Stimulated activated CD8-positive, alpha-beta memory T cell treated with anti-CD3 and anti-CD28 coated beads, Interleukin-4, amount 100 ng/mL, for 4 hours (primary cell): ENCODE data around the gene UBR1.
A peak's percentile ranks its signal among the peaks of the same experiment; 100 is the strongest.
"Not testable (repeated sequence)": the region's sequence is repeated elsewhere in the genome, so short reads cannot be mapped to it uniquely, and the experiment has no call there.

Source experiments
- DNase-seq, 2 donors: peaks; one replicate each; pipeline ENCODE4 v3.0.0-alpha.2; 2020; ENCODE audit warnings: low read depth in 2 of 2, low spot score in 1 of 2

Gene UBR1

DNA sequence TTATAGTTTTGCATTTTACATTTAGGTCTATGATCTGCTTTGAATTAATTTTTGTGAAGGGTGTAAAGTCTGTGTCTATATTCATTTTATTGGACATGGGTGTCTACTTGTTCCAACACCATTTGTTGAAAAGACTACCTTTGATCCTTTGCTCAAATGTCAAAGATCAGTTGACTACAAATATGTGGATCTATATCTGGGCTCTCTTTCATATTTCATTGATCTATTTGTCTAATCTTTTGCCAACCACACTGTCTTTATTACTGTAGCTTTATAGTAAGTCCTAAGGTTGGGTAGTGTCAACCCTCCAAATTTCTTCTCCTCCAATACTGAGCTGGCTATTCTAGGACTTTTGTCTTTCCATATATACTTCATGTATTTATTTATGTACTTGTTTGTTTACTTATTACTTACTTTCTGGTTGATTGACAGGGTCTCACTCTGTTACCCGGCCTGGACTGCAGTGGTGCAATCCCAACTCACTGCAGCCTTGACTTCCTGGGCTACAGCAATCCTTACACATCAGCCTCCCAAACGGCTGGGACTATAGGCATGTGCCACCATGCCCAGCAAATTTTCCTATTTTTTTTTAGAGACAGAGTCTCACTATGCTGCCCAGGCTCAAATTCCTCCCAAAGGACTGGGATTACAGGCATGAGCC, 131.5 kb downstream of the UBR1 start:
- DNase-seq = no peak

DNA sequence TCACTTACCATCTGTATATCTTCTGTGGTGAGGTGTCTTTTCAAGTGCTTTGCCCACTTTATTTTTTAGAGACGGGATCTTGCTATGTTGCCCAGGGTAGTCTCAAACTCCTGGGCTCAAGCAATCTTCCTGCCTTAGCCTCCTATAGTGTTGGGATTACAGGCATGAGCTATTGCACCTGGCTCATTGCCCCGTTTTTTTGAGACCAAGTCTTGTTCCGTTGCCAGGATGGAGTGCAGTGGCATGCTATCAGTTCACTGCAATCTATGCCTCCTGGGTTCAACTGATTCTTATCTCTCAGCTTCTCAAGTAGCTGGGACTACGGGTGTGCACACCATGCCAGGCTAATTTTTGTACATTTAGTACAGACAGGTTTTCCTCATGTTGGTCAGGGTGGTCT, 132.7 kb downstream of the UBR1 start:
- DNase-seq = no peak

DNA sequence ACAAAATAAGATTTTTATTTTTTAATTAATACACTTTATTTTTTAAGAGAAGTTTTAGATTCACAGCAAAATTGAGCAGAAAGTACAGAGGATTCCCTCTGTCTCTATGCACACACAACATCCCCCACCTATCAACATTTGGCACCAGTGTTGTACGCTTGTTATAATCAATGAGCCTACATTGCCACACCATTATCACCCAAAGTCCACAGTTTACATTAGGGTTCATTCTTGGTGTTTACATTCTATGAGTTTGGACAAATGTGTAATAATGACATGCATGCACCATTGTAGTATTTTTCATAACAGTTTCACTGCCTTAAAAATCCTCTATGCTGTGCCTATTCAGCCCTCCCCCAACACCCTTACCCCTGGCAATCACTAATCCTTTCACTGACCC, 134.0 kb downstream of the UBR1 start:
- no peak for DNase-seq

DNA sequence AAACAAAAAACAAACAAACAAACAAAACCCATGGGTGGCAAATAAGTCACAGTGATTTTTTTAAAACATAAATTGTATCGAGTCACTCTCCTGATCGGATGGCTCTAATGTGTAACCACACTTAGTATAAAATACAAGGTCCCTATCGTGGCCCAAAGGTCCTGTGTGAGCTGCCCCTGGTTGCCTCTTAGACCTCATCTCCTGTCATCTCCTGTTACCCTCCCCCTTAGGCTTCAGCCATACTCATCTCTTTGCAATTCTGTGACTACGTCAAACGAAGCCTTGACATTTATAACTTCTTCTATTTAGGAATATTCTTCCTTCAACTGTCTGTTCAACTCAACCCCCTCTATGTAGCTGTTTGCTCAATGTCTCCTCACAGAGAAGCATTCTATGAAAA, 141.4 kb downstream of the UBR1 start:
- no peak for DNase-seq

DNA sequence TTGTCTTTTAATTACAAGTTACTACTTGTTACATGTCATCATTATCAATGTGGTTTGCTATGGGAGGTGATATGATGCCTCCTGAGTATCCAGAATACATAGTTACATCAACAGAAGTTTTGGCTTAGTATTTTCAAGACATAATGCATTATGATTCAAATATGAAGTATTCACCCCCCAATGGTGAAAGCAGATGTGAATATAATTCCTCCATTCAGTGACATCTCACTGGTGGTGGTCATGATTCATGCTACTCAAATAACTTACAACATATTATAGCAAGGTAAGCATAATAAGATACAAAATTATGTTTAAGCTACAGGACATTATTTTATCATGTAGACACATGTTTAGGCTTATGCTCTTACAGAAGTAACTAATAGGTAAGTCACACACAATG, 150.3 kb downstream of the UBR1 start:
- no peak for DNase-seq

DNA sequence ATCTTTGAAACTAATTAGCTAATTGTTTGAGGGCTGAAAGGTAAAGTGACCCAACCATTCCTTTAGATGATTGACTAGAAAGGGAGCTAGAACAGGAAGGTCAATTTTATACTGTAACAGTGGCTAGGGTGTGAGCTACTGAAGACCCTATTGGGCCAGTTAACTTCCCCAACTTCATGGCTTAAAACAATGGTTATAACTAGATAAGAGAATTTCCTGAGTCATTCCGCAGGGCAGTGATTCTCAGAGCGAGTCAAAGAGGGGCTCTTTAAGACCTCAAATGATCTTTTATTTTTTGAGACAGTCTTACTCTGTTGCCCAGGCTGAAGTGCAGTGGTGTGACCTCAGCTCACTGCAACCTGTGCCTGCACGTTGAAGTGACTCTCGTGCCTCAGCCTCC, 151.5 kb downstream of the UBR1 start:
- no peak for DNase-seq

DNA sequence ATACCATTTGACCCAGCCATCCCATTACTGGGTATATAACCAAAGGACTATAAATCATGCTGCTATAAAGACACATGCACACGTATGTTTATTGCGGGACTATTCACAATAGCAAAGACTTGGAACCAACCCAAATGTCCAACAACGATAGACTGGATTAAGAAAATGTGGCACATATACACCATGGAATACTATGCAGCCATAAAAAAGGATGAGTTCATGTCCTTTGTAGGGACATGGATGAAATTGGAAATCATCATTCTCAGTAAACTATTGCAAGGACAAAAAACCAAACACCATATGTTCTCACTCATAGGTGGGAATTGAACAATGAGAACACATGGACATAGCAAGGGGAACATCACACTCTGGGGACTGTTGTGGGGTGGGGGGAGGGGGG, 156.9 kb downstream of the UBR1 start:
- DNase-seq = not testable (repeated sequence)

DNA sequence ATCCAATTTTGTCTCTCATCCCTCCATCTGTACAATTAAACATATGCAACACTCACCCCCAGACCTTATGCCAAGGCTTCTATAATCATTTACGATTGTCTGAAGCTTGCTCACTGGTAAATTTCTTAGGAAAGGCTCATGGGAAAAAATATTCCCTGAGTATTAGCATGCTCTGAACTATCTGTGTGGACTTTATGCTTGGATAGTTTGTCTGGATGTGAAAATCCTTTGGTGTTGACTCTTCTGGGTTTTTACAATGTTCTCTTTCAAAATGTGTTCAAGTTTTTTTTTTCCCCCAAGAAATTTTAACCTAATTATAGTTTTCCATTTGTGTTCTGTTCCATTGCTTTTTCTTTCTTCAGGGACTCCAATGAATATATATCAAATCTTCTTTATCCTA, 165.3 kb downstream of the UBR1 start:
- DNase-seq = no peak

DNA sequence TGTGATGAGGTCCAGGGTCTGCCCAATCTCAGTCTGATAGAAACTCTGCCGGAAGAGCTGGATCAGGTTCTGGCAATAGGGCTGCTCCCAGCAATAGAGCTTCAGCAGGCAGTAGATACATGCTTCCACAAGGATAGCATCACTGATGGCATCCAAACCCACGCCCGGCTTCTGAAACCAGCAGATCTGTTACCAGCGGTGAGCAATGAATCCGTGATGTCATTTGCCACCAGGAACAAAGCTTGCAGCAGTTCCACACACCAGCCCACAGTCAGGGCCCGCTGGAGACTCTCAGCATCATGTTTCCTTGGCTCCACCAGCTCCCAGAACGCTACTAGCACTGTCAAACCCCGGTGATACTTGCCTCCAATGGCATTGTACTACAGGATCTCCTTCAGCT, 166.0 kb downstream of the UBR1 start:
- DNase-seq = no peak

DNA sequence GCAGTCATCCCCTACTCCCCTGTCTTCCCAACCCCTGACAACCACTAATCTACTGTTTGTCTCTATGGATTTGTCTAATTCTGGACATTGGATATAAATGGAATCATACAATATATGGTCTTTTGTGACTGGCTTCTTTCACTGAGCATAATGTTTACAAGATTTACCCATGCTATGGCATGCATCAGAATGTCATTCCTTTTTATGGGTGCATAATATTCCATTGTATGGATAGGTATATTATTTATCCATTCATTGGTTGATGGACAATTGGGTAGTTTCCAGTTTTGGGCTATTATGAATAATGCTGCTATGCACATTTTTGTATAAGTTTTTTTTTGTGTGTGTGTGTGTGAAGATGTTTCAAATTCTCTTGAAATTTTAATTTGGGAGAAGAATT, 168.7 kb downstream of the UBR1 start:
- DNase-seq = no peak

DNA sequence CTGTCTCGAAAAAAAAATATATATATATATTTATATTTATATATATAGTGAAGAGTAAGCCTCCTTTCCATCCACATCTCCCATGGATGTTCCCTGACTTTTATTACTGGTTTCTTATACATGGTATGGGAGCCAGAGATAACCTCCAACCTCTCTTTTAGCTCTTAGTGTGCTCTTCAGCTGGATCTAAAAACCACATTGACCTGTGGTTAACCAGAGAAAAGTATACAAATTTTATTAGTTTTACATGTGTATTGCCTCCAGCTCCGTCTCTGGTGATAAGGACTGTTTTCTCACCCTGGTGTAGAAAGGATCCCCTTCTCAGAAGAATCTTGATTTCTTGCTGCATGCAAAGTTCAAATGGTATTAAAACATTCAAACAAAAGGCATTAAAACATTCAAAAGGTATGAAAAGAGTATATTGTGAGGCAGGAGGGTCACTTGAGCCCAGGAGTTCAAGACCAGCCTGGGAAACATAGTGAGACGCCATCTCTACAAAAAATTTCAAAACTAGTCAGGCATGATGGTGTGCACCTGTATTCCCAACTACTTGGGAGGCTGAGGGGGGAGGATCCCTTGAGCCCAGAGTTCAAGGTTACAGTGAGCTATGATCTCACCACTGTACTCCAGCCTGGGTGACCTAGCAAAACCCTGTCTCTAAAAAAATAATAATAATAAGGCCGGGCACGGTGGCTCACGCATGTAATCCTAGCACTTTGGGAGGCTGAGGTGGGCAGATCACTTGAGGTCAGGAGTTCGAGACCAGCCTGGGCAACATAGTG, 171.8 kb downstream of the UBR1 start:
- no peak for DNase-seq

DNA sequence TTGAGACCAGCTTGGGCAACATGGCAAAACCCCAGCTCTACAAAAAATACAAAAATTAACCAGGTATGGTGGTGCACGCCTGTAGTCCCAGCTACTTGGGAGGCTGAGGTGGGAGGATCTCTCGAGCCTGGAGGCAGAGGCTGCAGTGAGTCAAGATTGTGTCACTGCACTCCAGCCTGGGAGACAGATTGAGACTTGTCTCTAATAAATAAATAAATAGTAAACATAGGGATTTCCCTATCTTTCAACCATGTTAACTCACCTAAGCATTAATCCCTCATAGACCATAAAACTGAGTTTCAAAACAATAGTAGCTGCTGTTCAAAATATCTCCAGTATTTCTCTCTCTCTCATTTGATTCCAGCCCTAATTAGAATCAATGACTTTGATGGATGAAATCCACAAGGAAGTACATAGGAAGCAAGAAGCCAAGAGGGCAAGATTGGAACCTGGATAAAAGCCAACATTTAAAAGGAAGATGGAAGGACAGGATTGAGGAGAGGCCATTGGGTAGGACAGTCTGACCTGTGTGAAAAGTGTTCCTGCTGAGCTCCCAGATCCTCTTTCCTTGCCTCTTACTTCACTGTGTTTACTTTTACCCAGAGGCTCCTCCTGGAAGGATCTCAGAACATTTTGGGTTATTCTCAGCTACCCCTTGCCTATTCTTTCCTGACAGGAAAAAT, 172.9 kb downstream of the UBR1 start:
- no peak for DNase-seq

DNA sequence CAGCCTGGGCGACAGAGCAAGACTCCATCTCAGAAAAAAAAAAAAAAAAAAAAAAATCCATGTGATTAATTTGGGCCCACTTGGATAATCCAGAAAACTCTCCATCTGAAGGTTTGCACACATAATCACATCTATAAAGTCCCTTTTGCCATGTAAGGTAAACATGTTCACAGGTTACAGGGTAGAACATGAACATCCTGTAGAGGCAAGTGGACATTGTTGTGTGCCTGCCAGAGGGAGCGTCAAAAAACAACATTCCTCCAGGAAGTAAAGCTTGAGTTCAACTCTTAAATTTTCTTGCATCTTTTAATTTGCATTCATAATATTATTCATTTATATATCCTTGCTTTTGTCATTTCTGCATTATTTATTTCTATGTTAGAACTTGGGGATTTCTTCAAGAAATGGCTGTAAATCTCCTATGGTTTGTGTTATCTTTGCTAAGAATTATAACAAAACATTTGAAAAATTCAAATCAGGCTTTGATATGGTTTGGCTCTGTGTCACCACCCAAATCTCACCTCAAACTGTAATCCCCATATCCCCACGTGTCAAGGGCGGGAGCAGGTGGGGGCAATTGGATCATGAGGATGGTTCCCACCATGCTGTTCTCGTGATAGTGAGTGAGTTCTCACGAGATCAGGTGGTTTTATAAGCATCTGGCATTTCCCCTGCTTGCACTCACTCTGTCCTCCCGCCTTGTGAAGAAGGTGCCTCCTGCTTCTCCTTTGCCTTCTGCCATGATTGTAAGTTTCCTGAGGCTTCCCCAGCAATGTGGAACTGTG, 173.9 kb downstream of the UBR1 start:
- DNase-seq = no peak

DNA sequence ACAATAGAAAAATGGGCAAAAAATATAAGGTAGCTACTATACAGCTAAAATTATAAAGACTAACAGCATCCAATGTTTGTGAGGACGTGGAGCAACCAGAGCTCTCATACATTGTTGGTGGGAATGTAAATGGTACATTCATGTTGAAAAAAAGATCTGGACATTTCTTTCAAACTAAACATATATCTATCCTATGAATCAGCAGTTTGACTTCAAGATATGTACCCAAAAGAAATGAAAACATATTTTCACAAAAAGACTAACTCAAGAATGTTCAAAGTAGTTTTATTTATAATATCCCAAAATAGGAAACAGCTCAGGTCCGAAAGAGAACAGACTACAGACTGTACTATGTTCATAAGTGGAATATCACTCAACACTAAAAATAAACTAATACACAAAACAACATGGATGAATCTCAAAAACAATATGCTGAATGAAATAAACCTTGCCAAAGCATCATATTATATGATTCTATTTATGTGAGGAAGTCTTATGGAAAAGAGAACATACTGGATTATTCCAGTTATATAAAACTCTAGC, 176.5 kb downstream of the UBR1 start:
- no peak for DNase-seq

DNA sequence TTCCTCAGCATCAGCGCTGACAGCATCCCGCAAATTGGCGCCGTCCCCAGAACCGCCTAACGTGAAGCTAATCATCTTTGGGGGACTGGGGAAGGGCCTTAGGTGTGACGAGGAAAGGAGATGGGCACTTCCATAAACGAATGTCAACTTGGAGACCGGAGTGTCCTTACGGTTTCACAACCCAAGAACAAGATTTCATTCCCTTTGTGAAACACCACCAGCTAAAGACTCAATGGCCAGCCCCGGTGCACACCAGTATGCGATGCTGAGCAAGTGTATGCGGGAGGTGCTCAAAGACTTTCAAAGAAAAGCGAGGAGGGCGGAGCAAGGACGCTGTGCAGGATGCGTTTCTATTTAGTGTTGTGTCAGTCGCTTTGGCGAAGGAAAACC, 184.5 kb downstream of the UBR1 start:
- peak in 1 of 2 donors; percentile 20 for DNase-seq

DNA sequence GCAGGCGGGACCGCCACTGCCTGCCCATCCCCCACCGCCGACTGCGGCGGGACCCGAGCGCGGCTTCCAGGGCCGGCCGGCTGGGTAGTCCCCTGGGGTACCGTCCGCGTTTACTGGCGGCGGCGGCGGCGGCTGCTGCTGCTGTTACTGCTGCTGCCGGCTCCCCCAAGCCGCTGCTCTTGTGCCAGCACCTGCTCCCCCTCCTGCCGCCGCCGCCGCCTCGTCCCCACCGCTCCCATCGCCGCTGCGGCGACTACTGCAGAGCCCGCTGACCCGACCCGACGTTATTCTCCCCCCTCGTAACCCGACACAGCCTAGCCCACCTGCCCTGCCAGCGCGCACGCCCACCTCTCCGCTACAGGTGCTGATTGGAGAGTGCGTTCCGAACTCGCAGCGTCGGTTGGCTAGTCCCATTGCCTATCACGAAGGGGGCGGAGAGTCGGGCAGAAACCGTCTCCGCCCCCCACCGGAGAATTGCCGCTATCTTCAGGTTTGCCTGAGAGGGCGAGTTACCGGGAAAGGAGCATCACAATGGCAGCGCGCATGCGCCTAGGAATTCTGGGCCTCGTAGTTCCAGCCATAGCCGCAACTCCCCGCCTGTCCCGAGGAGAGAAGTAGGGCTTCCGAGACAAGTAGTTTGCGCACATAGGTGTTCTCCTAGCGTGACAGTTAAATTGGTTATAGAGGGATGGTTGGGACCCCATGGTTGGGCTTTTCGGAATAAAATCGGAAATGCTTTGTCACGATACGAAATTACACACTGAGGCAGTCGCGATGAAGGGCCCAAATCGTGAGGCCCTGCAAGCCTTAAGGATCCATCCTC, 185.1 kb downstream of the UBR1 start, which contains the start of gene TTBK2:
TTBK2 (minus strand) TSS at position 260 of the 823 bp plus-strand sequence. CDS start 42,161 bp downstream, outside the sequence.
- DNase-seq = peak; percentile 91 to 96

DNA sequence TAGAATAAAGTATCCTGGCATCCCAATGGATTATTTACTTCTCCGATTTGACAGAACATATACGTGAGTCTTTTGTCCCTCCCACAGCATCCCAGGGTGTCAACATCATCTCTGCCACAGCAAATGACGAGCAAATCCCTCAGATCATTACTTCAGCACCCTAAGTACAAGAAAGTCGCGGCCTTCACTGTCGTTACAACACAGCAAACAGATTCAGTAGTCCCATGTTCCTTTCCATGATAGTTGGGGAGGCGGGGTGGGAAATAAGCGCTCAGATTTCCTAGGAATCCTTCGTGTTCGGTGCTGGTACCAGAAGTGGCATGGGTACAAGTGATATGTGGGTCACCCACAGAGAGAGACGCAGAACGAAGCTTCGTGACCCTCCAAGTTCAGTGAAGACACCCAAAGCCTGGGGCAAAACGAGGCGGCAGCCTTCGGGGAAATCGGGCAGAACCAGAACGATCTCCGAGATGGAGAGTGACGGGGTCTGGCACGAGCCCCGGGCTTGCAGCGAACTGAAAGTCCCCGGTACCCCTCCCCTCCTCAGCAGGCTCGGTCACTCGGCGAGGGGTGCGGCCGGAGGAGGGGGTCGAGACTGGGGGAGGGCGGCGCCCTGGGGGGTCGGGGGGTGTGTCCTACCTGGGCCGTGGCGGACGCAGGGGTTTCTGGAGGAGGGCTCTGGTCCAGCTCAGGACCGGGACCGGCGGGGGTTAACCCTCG, 185.9 kb downstream of the UBR1 start:
- peak; percentile 2 to 3 for DNase-seq

DNA sequence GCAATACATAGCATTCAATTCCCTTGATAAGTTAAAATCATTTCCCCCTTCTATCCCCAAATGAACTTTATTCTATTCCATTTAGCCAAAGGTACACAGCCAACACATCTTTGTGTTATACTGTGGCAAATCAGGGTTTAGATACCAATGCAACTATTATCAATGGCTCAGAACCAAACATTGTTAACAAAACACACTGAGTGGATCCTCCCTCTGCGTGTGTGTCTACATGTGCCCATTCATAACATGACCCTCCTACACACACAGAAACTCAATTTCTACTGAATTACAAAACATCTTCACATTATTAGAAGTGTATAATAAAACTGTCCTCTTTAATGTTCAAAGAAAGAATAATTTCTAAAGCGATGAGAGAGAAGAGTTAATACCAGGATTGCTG, 186.5 kb downstream of the UBR1 start:
- no peak for DNase-seq

DNA sequence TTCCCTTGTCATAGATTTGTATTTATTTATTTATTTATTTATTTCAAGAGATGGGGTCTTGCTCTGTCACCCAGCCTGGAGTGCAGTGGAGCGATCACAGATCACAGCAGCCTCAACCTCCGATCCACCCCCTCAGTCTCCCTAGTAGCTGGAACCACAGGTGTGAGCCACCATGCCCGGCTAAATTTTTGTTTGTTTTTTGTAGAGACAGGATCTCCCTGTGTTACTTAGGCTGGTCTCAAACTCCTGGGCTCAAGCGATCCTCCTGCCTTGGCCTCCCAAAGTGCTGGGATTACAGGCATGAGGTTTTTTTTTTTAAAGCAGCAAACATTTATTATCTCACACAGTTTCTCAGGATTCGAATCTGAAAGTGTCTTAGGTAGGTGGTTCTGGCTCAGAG, 187.8 kb downstream of the UBR1 start:
- DNase-seq = no peak
